GM21447 (cell line): Measurements from ENCODE around the gene CILP2.

ENCODE experiments used
- ATAC-seq: cut with Tn5 transposase; IDR thresholded peaks from one replicate; pipeline ENCODE4 v1.9.1; 2021; ENCODE audit not compliant: unreplicated experiment

The CILP2 gene

DNA sequence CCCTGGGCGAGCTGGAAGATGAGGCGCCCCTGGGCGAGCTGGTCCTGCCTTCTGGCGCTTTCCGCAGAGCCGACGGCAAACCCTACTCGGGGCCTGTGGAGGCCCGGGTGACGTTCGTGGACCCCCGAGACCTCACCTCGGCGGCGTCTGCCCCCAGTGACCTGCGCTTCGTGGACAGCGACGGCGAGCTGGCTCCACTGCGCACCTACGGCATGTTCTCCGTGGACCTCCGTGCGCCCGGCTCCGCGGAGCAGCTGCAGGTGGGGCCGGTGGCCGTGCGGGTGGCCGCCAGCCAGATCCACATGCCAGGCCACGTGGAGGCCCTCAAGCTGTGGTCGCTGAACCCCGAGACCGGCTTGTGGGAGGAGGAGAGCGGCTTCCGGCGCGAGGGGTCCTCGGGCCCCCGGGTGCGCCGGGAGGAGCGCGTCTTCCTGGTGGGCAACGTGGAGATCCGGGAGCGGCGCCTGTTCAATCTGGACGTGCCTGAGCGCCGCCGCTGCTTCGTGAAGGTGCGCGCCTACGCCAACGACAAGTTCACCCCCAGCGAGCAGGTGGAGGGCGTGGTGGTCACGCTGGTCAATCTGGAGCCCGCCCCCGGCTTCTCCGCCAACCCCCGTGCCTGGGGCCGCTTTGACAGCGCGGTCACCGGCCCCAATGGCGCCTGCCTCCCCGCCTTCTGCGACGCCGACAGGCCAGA, 6.3 kb downstream of the CILP2 start:
- no peak for ATAC-seq

DNA sequence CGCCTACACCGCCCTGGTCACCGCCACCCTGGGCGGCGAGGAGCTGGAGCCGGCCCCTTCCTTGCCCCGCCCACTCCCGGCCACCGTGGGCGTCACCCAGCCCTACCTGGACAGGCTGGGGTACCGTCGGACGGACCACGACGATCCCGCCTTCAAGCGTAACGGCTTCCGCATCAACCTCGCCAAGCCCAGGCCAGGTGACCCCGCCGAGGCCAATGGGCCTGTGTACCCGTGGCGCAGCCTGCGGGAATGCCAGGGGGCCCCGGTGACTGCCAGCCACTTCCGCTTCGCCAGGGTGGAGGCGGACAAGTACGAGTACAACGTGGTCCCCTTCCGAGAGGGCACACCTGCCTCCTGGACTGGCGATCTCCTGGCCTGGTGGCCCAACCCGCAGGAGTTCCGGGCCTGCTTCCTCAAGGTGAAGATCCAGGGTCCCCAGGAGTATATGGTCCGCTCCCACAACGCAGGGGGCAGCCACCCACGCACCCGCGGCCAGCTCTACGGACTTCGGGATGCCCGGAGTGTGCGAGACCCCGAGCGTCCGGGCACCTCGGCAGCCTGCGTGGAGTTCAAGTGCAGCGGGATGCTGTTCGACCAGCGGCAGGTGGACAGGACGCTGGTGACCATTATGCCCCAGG, 7.0 kb downstream of the CILP2 start:
- no peak for ATAC-seq

- ATAC-seq, result no peak
These were observed 7.6 kb downstream of the CILP2 start for GRCh38 chr19:19545707-19546106.

GRCh38 chr19:19546751-19547162, 8.7 kb downstream of the CILP2 start:
- no peak for ATAC-seq

DNA sequence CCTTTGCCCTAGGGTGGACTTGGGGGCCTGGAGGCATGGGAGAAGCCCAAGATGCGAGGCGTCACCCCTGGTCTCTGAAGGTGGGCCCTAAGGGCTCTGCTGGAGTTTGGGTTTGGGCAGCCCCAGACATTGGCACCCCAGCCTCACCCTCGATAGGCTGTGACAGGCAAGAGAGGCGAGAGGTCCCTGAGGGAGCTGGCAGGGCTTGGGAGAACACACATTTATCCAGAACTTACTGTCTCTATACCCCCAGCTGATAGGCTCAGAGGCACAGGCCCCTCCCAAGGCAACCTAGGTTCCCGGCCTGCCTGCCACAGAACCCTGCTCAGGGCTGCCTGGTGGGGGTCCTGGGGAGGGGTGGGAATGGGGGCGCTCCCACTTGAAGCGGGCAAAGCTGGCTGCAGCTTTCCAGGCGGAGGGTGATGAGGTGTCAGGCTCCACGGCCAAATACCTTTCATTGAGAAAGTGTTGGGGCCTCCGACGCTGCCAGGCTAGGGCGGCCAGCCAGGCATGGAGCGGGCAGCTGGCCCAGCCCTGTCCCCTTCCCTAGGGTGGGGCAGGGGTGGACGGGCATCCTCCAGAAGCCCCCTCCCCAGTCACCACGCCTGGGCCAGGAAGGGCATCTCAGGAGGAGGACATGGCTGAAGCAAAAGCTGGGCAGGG, 9.7 kb downstream of the CILP2 start:
- ATAC-seq, result no peak

DNA sequence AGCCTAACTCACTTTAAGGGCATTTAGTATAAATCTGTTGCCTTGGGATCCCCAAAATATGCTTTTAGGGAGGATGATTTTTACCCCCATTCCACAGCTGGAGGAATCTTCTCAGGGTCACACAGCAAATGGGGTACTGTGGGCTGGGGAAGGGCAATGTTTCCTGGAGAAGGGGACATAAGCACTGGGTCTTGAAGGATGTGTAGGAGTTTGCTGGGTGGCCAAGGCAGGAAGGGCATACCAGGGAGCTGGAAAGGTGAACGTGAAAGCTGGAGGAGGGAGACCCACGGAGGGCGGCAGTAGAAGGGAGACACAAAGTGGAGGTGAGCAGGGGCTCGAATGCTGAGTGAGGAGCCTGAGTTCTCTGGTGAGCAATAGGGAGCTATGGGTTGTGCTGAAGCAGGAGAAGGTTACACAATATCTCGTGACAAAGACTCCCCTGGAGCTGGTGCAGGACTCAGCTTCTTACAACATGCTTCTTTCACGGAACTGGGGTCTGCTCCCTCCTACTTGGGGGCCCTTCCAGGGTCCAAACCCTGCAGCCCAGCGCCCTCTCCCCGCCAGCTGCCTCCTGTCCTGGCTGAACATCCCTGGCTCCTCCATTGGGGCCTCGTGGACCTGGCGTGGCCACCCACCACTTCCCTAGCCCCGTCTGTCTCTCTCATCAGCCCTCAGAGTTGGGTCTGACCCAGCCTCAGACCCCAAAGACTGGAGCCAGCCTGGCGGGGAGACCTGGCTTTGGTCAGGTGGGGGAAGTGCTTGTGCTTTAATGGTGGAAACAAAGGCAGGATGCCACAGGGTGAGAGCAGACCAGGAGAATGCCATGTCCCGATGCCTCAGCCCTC, 11.1 kb downstream of the CILP2 start:
- no peak for ATAC-seq

DNA sequence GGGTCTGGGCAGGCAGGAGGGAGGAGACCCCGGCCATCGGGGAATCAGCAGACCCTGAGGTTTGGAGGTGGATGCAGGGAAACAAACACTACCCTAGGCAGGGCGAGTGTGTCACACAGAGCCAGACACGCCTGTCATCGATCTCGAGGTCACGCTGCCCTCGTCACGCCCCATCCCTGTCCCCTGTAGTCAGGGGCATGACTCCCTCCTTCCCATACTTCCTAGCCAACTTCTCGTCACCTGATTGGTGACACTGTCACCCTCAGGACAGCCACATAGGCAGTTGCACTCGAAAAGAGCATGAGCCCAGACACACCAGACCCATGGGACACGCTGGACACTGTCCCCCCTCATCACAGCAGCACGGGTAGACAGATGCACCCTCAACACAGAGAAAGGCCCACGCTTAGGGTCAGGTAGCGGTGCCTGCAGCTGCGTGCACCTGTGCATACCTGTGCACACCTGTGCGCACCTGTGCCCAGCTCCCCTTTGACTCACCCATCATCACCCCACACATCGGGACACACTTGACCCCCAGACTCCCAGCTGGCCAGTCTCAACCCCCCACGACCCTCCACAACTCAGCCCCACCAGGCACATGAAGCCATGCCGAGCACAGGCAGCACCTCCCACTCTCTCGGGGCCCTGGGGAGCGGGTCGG, 11.9 kb downstream of the CILP2 start:
- ATAC-seq, result no peak

GRCh38 chr19:19550485-19550929, 12.4 kb downstream of the CILP2 start:
- no peak for ATAC-seq

GRCh38 chr19:19550972-19551852, 13.1 kb downstream of the CILP2 start:
- no peak for ATAC-seq

- no peak for ATAC-seq
These were observed 13.8 kb downstream of the CILP2 start for GRCh38 chr19:19551853-19552192.

DNA sequence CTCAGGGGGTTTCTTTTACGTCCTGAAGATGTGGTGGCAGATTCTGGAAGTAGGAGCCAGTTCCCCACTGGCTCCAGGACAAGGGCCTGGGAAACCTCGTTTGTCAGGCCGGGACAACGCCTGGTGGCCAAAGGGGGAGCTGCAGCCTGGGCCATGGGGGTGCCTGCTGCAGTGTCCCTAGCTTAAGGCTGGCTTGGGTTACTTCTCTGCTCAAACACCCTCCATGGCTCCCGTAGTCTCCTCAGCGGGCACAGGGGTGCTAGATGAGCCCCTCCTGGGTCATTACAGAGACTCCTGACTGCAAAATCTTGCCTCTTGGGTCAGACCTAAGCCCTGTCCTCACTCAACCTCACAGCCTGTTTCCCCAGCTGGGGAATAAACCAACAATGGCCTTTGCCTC, 14.7 kb downstream of the CILP2 start:
- ATAC-seq, result no peak

- no peak for ATAC-seq
These were observed 15.6 kb downstream of the CILP2 start for GRCh38 chr19:19553670-19554069.

GRCh38 chr19:19554074-19555023, 16.3 kb downstream of the CILP2 start:
- no peak for ATAC-seq

- no peak for ATAC-seq
These were observed 20.0 kb downstream of the CILP2 start for GRCh38 chr19:19558055-19558454.

GRCh38 chr19:19558636-19559035, 20.6 kb downstream of the CILP2 start:
- no peak for ATAC-seq

DNA sequence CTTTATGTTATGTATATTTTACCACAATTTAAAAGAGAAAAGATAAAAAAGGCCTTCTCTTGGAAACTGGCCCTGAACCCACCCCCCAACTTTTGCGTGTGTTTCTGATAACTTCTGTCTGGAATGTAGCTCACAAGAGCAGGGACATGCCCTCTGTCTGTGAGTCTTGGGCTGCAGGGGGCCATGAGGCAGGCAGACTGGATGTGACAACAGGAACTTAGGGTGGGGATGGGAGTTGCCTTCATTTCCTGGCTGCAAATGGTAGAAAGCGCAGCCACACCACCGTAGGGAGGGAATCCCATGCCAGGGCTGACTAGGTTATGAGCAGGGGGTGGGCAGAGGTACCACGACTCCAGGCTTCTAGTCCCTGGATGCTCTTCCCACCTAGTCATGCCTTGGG, 21.9 kb downstream of the CILP2 start:
- ATAC-seq, result no peak

DNA sequence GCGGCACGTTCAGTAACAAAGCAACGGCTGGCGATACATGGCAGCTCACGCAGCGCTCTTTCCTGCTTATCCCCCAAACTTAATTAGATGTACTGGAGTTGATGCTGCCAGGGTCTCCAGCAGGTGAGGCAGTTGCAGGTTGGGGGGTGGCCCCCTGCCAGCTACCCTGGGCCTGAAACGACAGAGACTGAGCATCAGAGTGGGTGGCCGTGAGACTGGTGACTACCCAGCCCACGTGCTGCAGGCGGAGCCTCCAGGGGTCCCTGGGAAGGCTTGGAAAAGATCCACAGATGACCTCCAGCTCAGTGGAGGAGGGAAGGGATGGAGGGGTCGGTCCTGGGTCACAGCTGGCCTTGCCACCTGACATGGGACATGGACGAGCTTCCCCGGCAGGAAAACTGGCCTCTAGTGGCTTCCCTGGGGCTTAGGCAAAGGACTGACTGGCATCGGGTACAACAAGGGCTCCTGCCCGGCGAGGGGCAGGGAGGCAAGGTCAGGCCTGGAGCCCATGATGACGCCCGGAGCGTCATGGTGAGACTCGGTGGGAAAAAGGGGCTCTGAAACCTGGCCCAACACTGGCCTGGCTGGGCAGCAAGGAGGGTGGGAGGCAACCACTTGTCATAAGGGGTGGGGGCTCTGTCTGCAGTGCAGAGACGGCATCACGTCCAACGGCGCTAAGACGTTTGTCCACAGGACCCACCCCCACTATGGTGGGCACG, 24.0 kb downstream of the CILP2 start:
- ATAC-seq, result no peak

DNA sequence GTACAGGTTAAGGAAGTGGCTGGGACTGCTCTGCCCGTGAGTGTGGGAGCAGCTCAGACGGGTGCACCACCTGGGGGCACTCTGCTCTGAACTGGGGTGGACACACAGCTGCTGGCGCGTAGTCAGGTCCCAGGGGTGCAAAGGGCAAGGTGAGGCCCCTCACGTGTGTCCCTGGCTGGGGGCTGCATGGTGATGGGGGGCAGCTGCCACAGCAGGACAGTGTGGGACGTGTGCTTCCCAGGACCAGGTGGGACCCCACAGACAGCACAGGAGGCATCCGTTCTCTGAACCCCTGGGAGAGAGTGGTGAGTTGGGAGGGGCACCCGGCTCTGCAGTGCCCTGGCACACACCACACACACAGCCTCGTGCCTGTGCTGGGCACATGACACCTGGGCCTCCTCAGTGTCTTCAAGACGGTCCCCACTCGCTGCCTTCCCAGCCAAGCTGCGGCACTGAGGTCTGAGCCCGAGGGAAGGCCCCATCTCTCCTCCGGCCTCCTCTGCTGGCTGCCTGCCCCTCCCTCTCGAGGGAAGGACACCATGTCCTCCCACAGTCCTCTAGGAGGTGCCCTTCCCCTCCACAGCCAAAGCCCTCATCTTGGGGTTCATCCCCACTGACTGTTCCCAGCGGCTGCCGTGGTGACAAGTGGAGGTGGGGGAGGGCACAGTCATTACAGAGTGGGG, 24.7 kb downstream of the CILP2 start:
- no peak for ATAC-seq
